NCI-H446 (cell line): ENCODE results near the gene MCTP1.

Source experiments
- DNase-seq, 2 experiments: peaks; one replicate each; lab custom pipeline; 2025; lab: John Stamatoyannopoulos, UW

The MCTP1 gene

GRCh38 chr5:95114902-95115301, 170.0 kb downstream of the MCTP1 start:
- DNase-seq: no peak

- no peak for DNase-seq
Measured at GRCh38 chr5:95114305-95114704, 170.6 kb downstream of the MCTP1 start.

- DNase-seq: no peak
Measured at GRCh38 chr5:95113489-95113888, 171.4 kb downstream of the MCTP1 start.

- no peak for DNase-seq
Measured at GRCh38 chr5:95111141-95111540, 173.8 kb downstream of the MCTP1 start.

GRCh38 chr5:95110118-95110517, 174.8 kb downstream of the MCTP1 start:
- no peak for DNase-seq

GRCh38 chr5:95107138-95107537, 177.8 kb downstream of the MCTP1 start:
- DNase-seq: no peak

GRCh38 chr5:95105638-95106037, 179.3 kb downstream of the MCTP1 start:
- no peak for DNase-seq

- no peak for DNase-seq
Measured at GRCh38 chr5:95102687-95103086, 182.2 kb downstream of the MCTP1 start.

GRCh38 chr5:95102080-95102479, 182.8 kb downstream of the MCTP1 start:
- no peak for DNase-seq

GRCh38 chr5:95100551-95100950, 184.3 kb downstream of the MCTP1 start:
- DNase-seq: no peak

- no peak for DNase-seq
Measured at GRCh38 chr5:95098012-95098411, 186.9 kb downstream of the MCTP1 start.

GRCh38 chr5:95093211-95093610, 191.7 kb downstream of the MCTP1 start:
- DNase-seq: no peak

GRCh38 chr5:95090774-95091173, 194.1 kb downstream of the MCTP1 start:
- no peak for DNase-seq

GRCh38 chr5:95087816-95088317, 197.0 kb downstream of the MCTP1 start:
- DNase-seq: no peak

- DNase-seq: no peak
Measured at GRCh38 chr5:95086927-95087815, 197.7 kb downstream of the MCTP1 start.

GRCh38 chr5:95084757-95085156, 200.1 kb downstream of the MCTP1 start:
- DNase-seq: no peak

- DNase-seq: no peak
Measured at GRCh38 chr5:95083606-95084005, 201.3 kb downstream of the MCTP1 start.

- DNase-seq: no peak
Measured at GRCh38 chr5:95081982-95082381, 202.9 kb downstream of the MCTP1 start.

GRCh38 chr5:95081500-95081960, 203.4 kb downstream of the MCTP1 start:
- no peak for DNase-seq

GRCh38 chr5:95080441-95080840, 204.5 kb downstream of the MCTP1 start:
- no peak for DNase-seq

- no peak for DNase-seq
Measured at GRCh38 chr5:95080030-95080429, 204.9 kb downstream of the MCTP1 start.

GRCh38 chr5:95078868-95079267, 206.0 kb downstream of the MCTP1 start:
- DNase-seq: no peak

GRCh38 chr5:95076395-95077185, 208.3 kb downstream of the MCTP1 start:
- DNase-seq: no peak
